SK-N-SH (cell line): ENCODE data around the gene MUC16. TPM values are rescaled to one million over a fixed set of nuclear protein-coding genes. Genes with fewer than 3 reads are reported as not detected.

ENCODE experiments used
- CTCF ChIA-PET: fragments of 300-600, 350-600 bp; formaldehyde crosslinking; extraction: SDS; loops from one replicate; lab custom pipeline; 2021; lab: Yijun Ruan, JAX
- POLR2A ChIA-PET: fragments of 350-600 bp; sonication (Branson Sonifier 250); formaldehyde crosslinking; extraction: SDS; loops from one replicate; lab custom pipeline; 2020; ENCODE audit warnings: antibody characterized with exemption, inconsistent platforms; lab: Yijun Ruan, JAX
- DNase-seq: peaks from one replicate; pipeline ENCODE4 v3.0.0; 2012
- H2AFZ ChIP-seq: fragments of 200-600 bp; sonication (generic); 2 replicates; pipeline ENCODE4 v1.8.1; 2016; ENCODE audit warnings: antibody characterized with exemption, mild to moderate bottlenecking, low read depth
- H3F3A ChIP-seq: fragments of 200-600 bp; sonication (generic); replicated peaks from 2 replicates; pipeline ENCODE3; 2016; ENCODE audit warnings: antibody characterized with exemption, mild to moderate bottlenecking; ENCODE audit not compliant: insufficient read depth
- H3K27ac ChIP-seq, 2 experiments: fragments of 200-500 bp in 1 of 2; fragments of 200-600 bp in 1 of 2; sonication (Bioruptor generic) in 1 of 2; sonication (generic), shearing (Covaris generic) in 1 of 2; 2 replicates each; pipeline versions ENCODE4 v1.5.1 to v1.6.1; 2014 to 2016; ENCODE audit warnings: low read depth in 2 of 2, inconsistent platforms in 1 of 2, low read length in 1 of 2, mild to moderate bottlenecking in 1 of 2, mixed read lengths in 1 of 2
- H3K27me3 ChIP-seq: fragments of 200-600 bp; sonication (generic), shearing (Covaris generic); 2 replicates; pipeline ENCODE4 v1.6.1; 2016; ENCODE audit warnings: mixed run types; ENCODE audit not compliant: insufficient read depth
- H3K36me3 ChIP-seq, 2 experiments: fragments of 200-500 bp in 1 of 2; fragments of 200-600 bp in 1 of 2; sonication (Bioruptor generic) in 1 of 2; sonication (generic) in 1 of 2; replicated peaks in 1 of 2; 2 replicates each; pipeline versions ENCODE3 to v1.5.1; 2014 to 2016; ENCODE audit warnings: low read length in 1 of 2, mild to moderate bottlenecking in 1 of 2; ENCODE audit not compliant: insufficient read depth in 2 of 2, control insufficient read depth in 1 of 2
- H3K4me1 ChIP-seq, 2 experiments: fragments of 200-500 bp in 1 of 2; fragments of 200-600 bp in 1 of 2; sonication (Bioruptor generic) in 1 of 2; sonication (generic), shearing (Covaris generic) in 1 of 2; 2 replicates each; pipeline versions ENCODE4 v1.5.1 to v1.6.1; 2014 to 2016; ENCODE audit warnings: low read depth in 1 of 2, low read length in 1 of 2, mixed run types in 1 of 2; ENCODE audit not compliant: insufficient read depth in 2 of 2, control insufficient read depth in 1 of 2
- H3K4me2 ChIP-seq: fragments of 200-600 bp; sonication (generic), shearing (Covaris generic); 2 replicates; pipeline ENCODE4 v1.6.1; 2017; ENCODE audit warnings: mixed run types
- H3K4me3 ChIP-seq, 2 experiments: fragments of 200-500 bp in 1 of 2; fragments of 200-600 bp in 1 of 2; sonication (Bioruptor generic) in 1 of 2; sonication (generic), shearing (Covaris generic) in 1 of 2; 2 replicates each; pipeline versions ENCODE4 v1.5.1 to v1.8.1; 2014 to 2016; ENCODE audit warnings: low read depth in 2 of 2, inconsistent platforms in 1 of 2, low read length in 1 of 2, mild to moderate bottlenecking in 1 of 2, mixed read lengths in 1 of 2, moderate library complexity in 1 of 2
- H3K79me2 ChIP-seq: fragments of 200-600 bp; sonication (generic); 2 replicates; pipeline ENCODE4 v1.8.1; 2017; ENCODE audit warnings: mild to moderate bottlenecking; ENCODE audit not compliant: insufficient read depth
- H3K9ac ChIP-seq: fragments of 200-600 bp; sonication (generic); 2 replicates; pipeline ENCODE4 v1.6.1; 2017; ENCODE audit warnings: mixed run types
- H3K9me2 ChIP-seq: fragments of 200-600 bp; sonication (generic); 2 replicates; pipeline ENCODE4 v1.6.1; 2017; ENCODE audit warnings: mixed run types
- H3K9me3 ChIP-seq: fragments of 200-600 bp; sonication (generic); 2 replicates; pipeline ENCODE4 v1.6.1; 2017; ENCODE audit warnings: mixed run types, mild to moderate bottlenecking, moderate library complexity
- H4K20me1 ChIP-seq: fragments of 200-600 bp; sonication (generic); 2 replicates; pipeline ENCODE4 v1.6.1; 2017; ENCODE audit warnings: mild to moderate bottlenecking, mixed run types; ENCODE audit not compliant: insufficient read depth
- CHD2 ChIP-seq: fragments of 150-350 bp; IDR thresholded peaks from 2 replicates; pipeline ENCODE4 v1.6.1; 2018; ENCODE audit warnings: low read length; ENCODE audit not compliant: partially characterized antibody
- CTCF ChIP-seq: fragments of 200-600 bp; sonication (generic); IDR thresholded peaks from 2 replicates; pipeline ENCODE4 v1.6.1; 2017; ENCODE audit warnings: antibody characterized with exemption, mild to moderate bottlenecking, moderate library complexity
- ELF1 ChIP-seq: IDR thresholded peaks from 2 replicates; pipeline ENCODE4 v1.4.0; 2012
- EP300 ChIP-seq, 2 experiments: IDR thresholded peaks; 2 replicates each; pipeline versions ENCODE4 v1.4.0 to v1.6.1; 2012; ENCODE audit warnings: borderline replicate concordance in 1 of 2, low read depth in 1 of 2, low read length in 1 of 2
- FOXJ3 ChIP-seq: sonication (generic); formaldehyde crosslinking; IDR thresholded peaks from 2 replicates; pipeline ENCODE4 v1.5.1; 2020; ENCODE audit warnings: mild to moderate bottlenecking, missing genetic modification reagents
- GABPA ChIP-seq: IDR thresholded peaks from 2 replicates; pipeline ENCODE4 v1.4.0; 2012; ENCODE audit warnings: low read depth, mild to moderate bottlenecking
- GATA2 ChIP-seq: sonication (generic); formaldehyde crosslinking; IDR thresholded peaks from 2 replicates; pipeline ENCODE4 v1.5.0; 2020; ENCODE audit warnings: mild to moderate bottlenecking, missing genetic modification reagents
- MEF2A ChIP-seq: IDR thresholded peaks from 2 replicates; pipeline ENCODE4 v1.4.0; 2012; ENCODE audit warnings: low read depth, borderline replicate concordance
- NRF1 ChIP-seq: IDR thresholded peaks from 2 replicates; pipeline ENCODE4 v1.6.1; 2012; ENCODE audit warnings: low read depth, mild to moderate bottlenecking, low read length
- PBX3 ChIP-seq: IDR thresholded peaks from 2 replicates; pipeline ENCODE4; 2012
- POLR2AphosphoS5 ChIP-seq: IDR thresholded peaks from 2 replicates; pipeline ENCODE4 v1.6.1; 2012; ENCODE audit warnings: low read depth, low read length
- RAD21 ChIP-seq: IDR thresholded peaks from 2 replicates; pipeline ENCODE4 v1.6.1; 2012; ENCODE audit warnings: mild to moderate bottlenecking, low read length
- RXRA ChIP-seq: IDR thresholded peaks from 2 replicates; pipeline ENCODE4 v1.4.0; 2012; ENCODE audit warnings: low read depth, mild to moderate bottlenecking, borderline replicate concordance
- SIN3A ChIP-seq: IDR thresholded peaks from 2 replicates; pipeline ENCODE4 v1.6.1; 2012; ENCODE audit warnings: low read depth, mild to moderate bottlenecking, low read length, moderate library complexity, borderline replicate concordance
- SMC3 ChIP-seq: IDR thresholded peaks from 2 replicates; pipeline ENCODE4 v1.6.1; 2012; ENCODE audit warnings: low read depth, low read length, improper control_type of control experiment
- TAF1 ChIP-seq: IDR thresholded peaks from 2 replicates; pipeline ENCODE4 v1.6.1; 2012; ENCODE audit warnings: low read depth, mild to moderate bottlenecking, low read length, moderate library complexity, borderline replicate concordance
- TCF12 ChIP-seq: IDR thresholded peaks from 2 replicates; pipeline ENCODE4 v1.4.0; 2012
- USF1 ChIP-seq: IDR thresholded peaks from 2 replicates; pipeline ENCODE4 v1.4.0; 2012; ENCODE audit warnings: low read depth, borderline replicate concordance
- YY1 ChIP-seq: IDR thresholded peaks from 2 replicates; pipeline ENCODE4 v1.4.0; 2012; ENCODE audit warnings: low read depth, mild to moderate bottlenecking
- ZBTB33 ChIP-seq: IDR thresholded peaks from 2 replicates; pipeline ENCODE4 v1.4.0; 2012; ENCODE audit warnings: low read depth, borderline replicate concordance
- WGBS: methylation state at CpG from one replicate; pipeline ENCODE4 v1.1.6; 2017; ENCODE audit warnings: low lambda C conversion rate; 5-methylcytosine and 5-hydroxymethylcytosine counted together
- polyA plus RNA-seq, 3 experiments: library from polyadenylated mRNA; depleted of rRNA; stranded (reverse); fragments of >200 nt; gene quantifications; 2 replicates each; pipeline ENCODE4 v1.2.3, GENCODE V29; 2012

MUC16 gene
- polyA plus RNA-seq, 1 of the 3 experiments (the other 2 are of a cell fraction), result not detected

GRCh38 chr19:9011875-9012274 lies 1.7 kb upstream of the MUC16 start (continued):
- TF ChIP-seq POLR2AphosphoS5 (no peak), RXRA (no peak), GABPA (no peak)
- TF ChIP-seq, all 33 proteins: peak for 0

GRCh38 chr19:9010693-9011092 lies 484 bp upstream of the MUC16 start:
- TF ChIP-seq FOXJ3 (no peak), MEF2A (no peak), PBX3 (no peak), POLR2AphosphoS5 (no peak), GATA2 (CRISPR knock-in tag) (no peak), TAF1 (no peak), ELF1 (no peak), CTCF (no peak), YY1 (no peak), RXRA (no peak), SIN3A (no peak), USF1 (no peak), NRF1 (no peak), ZBTB33 (no peak), RAD21 (no peak), EP300 (IDR thresholded peaks at IDR 0.05; ENCODE audit: borderline replicate concordance in 1 of 2, low read depth in 1 of 2, low read length in 1 of 2) (no peak), GABPA (no peak), TCF12 (no peak), CHD2 (no peak), SMC3 (no peak)
- Histone ChIP-seq H3K4me3 (no peak overlapping the region), H3K27me3 (peaks cover 44% of the 10 kb centered on the region), H3K79me2 (no peaks in the 10 kb centered on the region), H3K9me3 (no peaks in the 10 kb centered on the region), H3K9me2 (no peaks in the 10 kb centered on the region), H2AFZ (no peak overlapping the region), H3K4me1 (no peaks in the 10 kb centered on the region), H3F3A (no peaks in the 10 kb centered on the region), H3K4me2 (no peak overlapping the region), H4K20me1 (no peaks in the 10 kb centered on the region), H3K27ac (no peak overlapping the region), H3K9ac (no peak overlapping the region), H3K36me3 (no peaks in the 10 kb centered on the region)
- DNase-seq, result no peak
- WGBS, result 100% methylated on average over 2 of the region's 12 CpGs
- CTCF ChIA-PET, result no interaction called here
- POLR2A ChIA-PET, result no interaction called here
